IMR-90 (cell line): ENCODE data around the gene MUC20. TPM values are rescaled to one million over a fixed set of nuclear protein-coding genes. Genes with fewer than 3 reads are reported as not detected.

Experiments used
- ATAC-seq: fragments of 200-7000 bp; cut with Tn5 transposase; 2 replicates; pipeline ENCODE4 v1.9.1; 2020; ENCODE audit warnings: low read depth, mild to moderate bottlenecking, moderate library complexity
- BruUV-seq: library from RNA; stranded (reverse); fragments of 400-500 nt; replicated peaks from 2 replicates; lab custom pipeline; 2021; lab: Mats Ljungman, UMichigan
- CTCF ChIA-PET: fragments of 300-600 bp; formaldehyde crosslinking; extraction: SDS; loops from one replicate; lab custom pipeline; 2021; ENCODE audit warnings: antibody characterized with exemption; lab: Yijun Ruan, JAX
- POLR2A ChIA-PET: fragments of 300-600 bp; sonication (Branson Sonifier 250); formaldehyde crosslinking; loops from one replicate; lab custom pipeline; 2022; ENCODE audit warnings: antibody characterized with exemption; ENCODE audit not compliant: unreplicated experiment; lab: Charles Lee
- DNase-seq: peaks from one replicate; pipeline ENCODE4 v3.0.0; 2013
- H2AFZ ChIP-seq: replicated peaks from 2 replicates; pipeline ENCODE3; 2013; ENCODE audit warnings: low read length, mild to moderate bottlenecking; ENCODE audit not compliant: poor library complexity
- H2AK5ac ChIP-seq: 2 replicates; pipeline ENCODE4 v1.6.1; 2013; ENCODE audit warnings: low read depth, low read length, inconsistent platforms
- H2AK9ac ChIP-seq: replicated peaks from 2 replicates; pipeline ENCODE3; 2013; ENCODE audit warnings: mild to moderate bottlenecking, low read depth, low read length, moderate library complexity; ENCODE audit not compliant: poor library complexity
- H2BK120ac ChIP-seq: 2 replicates; pipeline ENCODE4 v1.6.1; 2013; ENCODE audit warnings: low read depth, low read length, inconsistent platforms
- H2BK15ac ChIP-seq: 3 replicates; pipeline ENCODE4 v1.6.1; 2013; ENCODE audit warnings: low read depth, low read length, inconsistent platforms
- H2BK20ac ChIP-seq: 2 replicates; pipeline ENCODE4 v1.6.1; 2013; ENCODE audit warnings: low read depth, mild to moderate bottlenecking, inconsistent platforms, low read length, moderate library complexity
- H2BK5ac ChIP-seq: 2 replicates; pipeline ENCODE4 v1.6.1; 2013; ENCODE audit warnings: mild to moderate bottlenecking, low read depth, low read length, inconsistent platforms; ENCODE audit not compliant: poor library complexity, severe bottlenecking
- H3K14ac ChIP-seq: replicated peaks from 2 replicates; pipeline ENCODE4 v1.6.1; 2013; ENCODE audit warnings: low read depth, low read length, inconsistent platforms
- H3K18ac ChIP-seq: 2 replicates; pipeline ENCODE4 v1.6.1; 2013; ENCODE audit warnings: low read depth, low read length, control low read depth
- H3K23ac ChIP-seq: 2 replicates; pipeline ENCODE4 v1.6.1; 2013; ENCODE audit warnings: low read depth, low read length, inconsistent platforms
- H3K27ac ChIP-seq: 2 replicates; pipeline ENCODE4 v1.5.1; 2013; ENCODE audit warnings: mild to moderate bottlenecking, control low read depth, low read length; ENCODE audit not compliant: insufficient read depth
- H3K27me3 ChIP-seq: 2 replicates; pipeline ENCODE4 v1.6.1; 2013; ENCODE audit warnings: low read length; ENCODE audit not compliant: control insufficient read depth, insufficient read depth
- H3K36me3 ChIP-seq: 2 replicates; pipeline ENCODE4 v1.6.1; 2013; ENCODE audit warnings: low read length, mixed read lengths; ENCODE audit not compliant: control insufficient read depth, insufficient read depth
- H3K4ac ChIP-seq: 2 replicates; pipeline ENCODE4 v1.6.1; 2013; ENCODE audit warnings: low read depth, low read length, inconsistent platforms
- H3K4me1 ChIP-seq: 2 replicates; pipeline ENCODE4 v1.6.1; 2013; ENCODE audit warnings: low read length, mixed read lengths; ENCODE audit not compliant: control insufficient read depth, insufficient read depth
- H3K4me2 ChIP-seq: 2 replicates; pipeline ENCODE4 v1.6.1; 2013; ENCODE audit warnings: low read depth, mild to moderate bottlenecking, control low read depth, low read length, moderate library complexity
- H3K4me3 ChIP-seq: 2 replicates; pipeline ENCODE4 v1.5.1; 2013; ENCODE audit warnings: low read depth, mild to moderate bottlenecking, control low read depth, low read length, moderate library complexity; ENCODE audit not compliant: insufficient read depth
- H3K56ac ChIP-seq: 2 replicates; pipeline ENCODE4 v1.6.1; 2013; ENCODE audit warnings: low read length, inconsistent platforms; ENCODE audit not compliant: insufficient read depth; ENCODE audit errors: extremely low read depth
- H3K79me1 ChIP-seq, 2 experiments: 2 replicates each; pipeline ENCODE4 v1.6.1; 2013; ENCODE audit warnings: low read length in 2 of 2, inconsistent platforms in 1 of 2, low read depth in 1 of 2
- H3K9ac ChIP-seq: 2 replicates; pipeline ENCODE4 v1.6.1; 2013; ENCODE audit warnings: low read depth, low read length, control low read depth
- H3K9me1 ChIP-seq: 2 replicates; pipeline ENCODE4 v1.6.1; 2013; ENCODE audit warnings: low read length, inconsistent platforms; ENCODE audit not compliant: insufficient read depth
- H3K9me3 ChIP-seq: 2 replicates; pipeline ENCODE4 v1.6.1; 2013; ENCODE audit warnings: low read length; ENCODE audit not compliant: control insufficient read depth, insufficient read depth
- H4K20me1 ChIP-seq: 2 replicates; pipeline ENCODE4 v1.6.1; 2013; ENCODE audit warnings: low read length, inconsistent platforms; ENCODE audit not compliant: insufficient read depth
- H4K5ac ChIP-seq: 2 replicates; pipeline ENCODE4 v1.6.1; 2013; ENCODE audit warnings: mild to moderate bottlenecking, low read depth, low read length, control low read depth
- H4K8ac ChIP-seq, 2 experiments: 2 replicates each; pipeline ENCODE4 v1.6.1; 2013; ENCODE audit warnings: low read depth in 2 of 2, low read length in 2 of 2, control low read depth in 1 of 2, inconsistent platforms in 1 of 2
- H4K91ac ChIP-seq: 2 replicates; pipeline ENCODE4 v1.6.1; 2013; ENCODE audit warnings: low read depth, low read length, inconsistent platforms; ENCODE audit not compliant: insufficient read depth
- BHLHE40 ChIP-seq: fragments of 150-350 bp; IDR thresholded peaks from 2 replicates; pipeline ENCODE4 v1.6.1; 2016; ENCODE audit warnings: mild to moderate bottlenecking, low read depth, low read length
- FOS ChIP-seq: fragments of 150-350 bp; IDR thresholded peaks from 2 replicates; pipeline ENCODE4 v1.6.1; 2016; ENCODE audit warnings: low read depth, low read length
- MAZ ChIP-seq: IDR thresholded peaks from 2 replicates; pipeline ENCODE4 v1.6.1; 2012; ENCODE audit warnings: low read depth, mild to moderate bottlenecking, low read length, improper control_type of control experiment, moderate library complexity, borderline replicate concordance
- POLR2A ChIP-seq: IDR thresholded peaks from 2 replicates; pipeline ENCODE4 v1.6.1; 2012; ENCODE audit warnings: mild to moderate bottlenecking, low read depth, low read length
- RFX5 ChIP-seq: IDR thresholded peaks from 2 replicates; pipeline ENCODE4 v1.8.0; 2012; ENCODE audit warnings: low read depth, mild to moderate bottlenecking, low read length, moderate library complexity
- SMC3 ChIP-seq: fragments of 150-350 bp; IDR thresholded peaks from 2 replicates; pipeline ENCODE4 v1.6.1; 2016; ENCODE audit warnings: low read depth, mild to moderate bottlenecking, antibody characterized with exemption, low read length, moderate library complexity
- WGBS, 2 experiments: methylation state at CpG; one replicate each; pipeline versions ENCODE4 v1.1.5 to v1.1.7; 2013; ENCODE audit warnings: missing lambda C conversion rate in 2 of 2; ENCODE audit not compliant: insufficient read length in 1 of 2; ENCODE audit errors: extremely low coverage in 2 of 2; 5-methylcytosine and 5-hydroxymethylcytosine counted together
- dilution Hi-C: fragments of 300-500 bp; cut with HindIII; formaldehyde crosslinking; loops from one replicate; pipeline ENCODE4 v1.14.3; 2018; ENCODE audit warnings: low sequenced_read_pairs; ENCODE audit not compliant: unreplicated experiment
- in situ Hi-C: fragments of 300-500 bp; cut with MboI; formaldehyde crosslinking; loops from 3 replicates; pipeline ENCODE4 v1.14.3; 2019; ENCODE audit warnings: low sequenced_read_pairs, inconsistent platforms, mixed read lengths
- intact Hi-C: fragments of 100-400 bp; cut with micrococcal nuclease; formaldehyde crosslinking; loops from 2 replicates; pipeline ENCODE4 v1.10.0; 2022
- polyA plus RNA-seq, 3 experiments: library from polyadenylated mRNA; depleted of rRNA; stranded (reverse); fragments of >200 nt; gene quantifications; 2 replicates each; pipeline ENCODE4 v1.2.3, GENCODE V29; 2012; ENCODE audit warnings: low replicate concordance in 1 of 3
- total RNA-seq: library from RNA; depleted of rRNA; stranded (reverse); fragments of >200 nt; gene quantifications from 2 replicates; pipeline ENCODE4 v1.2.3, GENCODE V29; 2012

Gene MUC20
- total and polyA plus RNA-seq, 2 of the 4 experiments (the other 2 are of a cell fraction): 0.12 TPM; not detected in 1

DNA sequence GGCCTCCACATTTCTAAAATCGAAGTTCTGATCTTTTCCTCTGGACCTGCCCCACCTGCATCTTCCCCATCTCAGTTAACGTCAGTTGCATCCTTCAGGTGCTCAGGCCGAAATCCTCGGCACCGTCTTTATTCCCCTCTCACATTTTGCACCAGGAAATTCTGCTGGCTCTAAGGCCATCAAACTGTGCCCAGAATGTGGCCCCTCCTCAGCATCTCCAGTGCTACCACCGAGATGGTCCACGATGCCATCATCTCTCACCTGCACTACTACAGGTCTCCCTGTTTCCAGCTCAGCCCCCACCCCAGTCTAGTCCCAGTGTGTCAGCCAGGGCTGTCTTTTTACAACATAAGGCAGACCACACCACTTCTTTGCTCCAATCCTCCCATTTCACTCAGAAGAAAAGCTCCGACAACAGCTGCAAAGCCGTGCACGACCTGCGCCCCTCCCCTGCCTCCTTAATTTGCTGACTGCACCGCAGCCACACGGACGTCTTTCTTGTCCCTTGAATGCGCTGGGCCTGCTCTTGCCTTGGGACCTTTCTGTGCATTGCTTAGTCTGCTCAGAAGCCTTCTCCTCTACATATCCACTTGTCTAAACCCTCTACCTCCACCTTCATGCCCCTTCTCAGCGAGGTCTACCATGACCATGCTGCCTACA is 14.4 kb downstream of the MUC20 start:
- Histone ChIP-seq H3K27me3 (peaks cover 62% of the 10 kb centered on the region), H3K9me3 (no peaks in the 10 kb centered on the region), H3K36me3 (no peaks in the 10 kb centered on the region), H4K8ac (no peak overlapping the region), H2BK20ac (no peak overlapping the region), H3K23ac (no peak overlapping the region), H3K79me1 (no peaks in the 10 kb centered on the region), H3K4me1 (no peaks in the 10 kb centered on the region), H4K20me1 (no peaks in the 10 kb centered on the region), H3K4ac (no peak overlapping the region), H2BK5ac (no peak overlapping the region), H3K9ac (no peak overlapping the region), H2BK15ac (no peak overlapping the region), H3K9me1 (no peaks in the 10 kb centered on the region), H3K18ac (no peak overlapping the region), H3K14ac (no peak overlapping the region), H2AFZ (no peak overlapping the region), H3K4me2 (no peak overlapping the region), H2AK5ac (no peak overlapping the region), H2BK120ac (no peak overlapping the region), H3K4me3 (no peak overlapping the region), H4K5ac (no peak overlapping the region), H3K56ac (no peak overlapping the region), H3K27ac (no peak overlapping the region), H2AK9ac (no peak overlapping the region), H4K91ac (no peak overlapping the region)
- CTCF ChIA-PET: no interaction called here
- dilution Hi-C loops (no loop called here), in situ Hi-C loops (no loop called here), intact Hi-C loops (no loop called here)
- POLR2A ChIA-PET: no interaction called here
- no TSS peak for BruUV-seq
- TF ChIP-seq MAZ (no peak), FOS (no peak), BHLHE40 (no peak), POLR2A (no peak), SMC3 (no peak), RFX5 (no peak)
- DNase-seq (no peak), ATAC-seq (no peak)
- WGBS, 2 experiments: 70% methylated on average over 16 of the region's 16 CpGs; no CpG with 5 or more reads in 1 of the 2 experiments
